ENCODE measurements around the gene BRWD1.

BRWD1 gene

DNA sequence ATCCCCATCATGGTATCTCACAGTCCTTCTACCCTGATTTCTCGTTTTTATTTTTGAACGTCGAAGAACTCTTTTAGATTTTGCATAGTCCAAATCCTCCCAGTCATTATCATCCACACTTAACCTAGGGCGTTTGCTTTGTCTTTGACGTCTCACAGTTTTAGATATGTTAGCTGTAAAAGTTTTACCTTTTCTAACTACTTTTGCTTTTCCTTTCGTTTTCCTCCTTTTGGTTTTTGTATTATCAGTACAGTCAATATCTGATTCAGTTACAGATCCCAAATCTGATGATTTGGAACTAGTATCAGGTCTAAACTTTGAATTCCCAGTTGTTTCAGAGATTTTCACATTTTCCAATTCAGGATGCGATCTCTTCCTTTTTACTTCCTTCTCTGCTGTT is 117.1 kb downstream of the BRWD1 start:
- no peak for DNase-seq

DNA sequence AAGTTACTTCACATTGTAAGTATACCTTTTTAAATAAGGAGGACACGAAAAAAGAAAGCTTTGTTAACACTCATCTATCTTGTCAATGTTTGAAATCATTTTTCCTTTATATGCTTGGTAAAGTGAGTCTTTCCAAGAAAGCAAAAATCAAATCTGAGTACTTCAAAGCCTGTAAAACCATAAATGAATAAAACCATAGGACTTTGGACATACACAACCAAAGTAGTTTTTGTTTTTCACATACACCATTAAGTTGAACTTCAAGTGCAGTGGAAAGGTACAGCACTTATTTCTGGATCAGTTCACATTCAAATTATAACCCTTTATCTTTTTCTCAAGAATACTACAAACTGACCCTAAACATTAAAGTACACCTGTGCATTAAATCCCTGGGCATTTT is 120.1 kb downstream of the BRWD1 start:
- no peak for DNase-seq

- no peak for DNase-seq
Measured at GRCh38 chr21:39189857-39190604, 123.4 kb downstream of the BRWD1 start.

- DNase-seq = no peak
Measured at GRCh38 chr21:39188521-39189139, 124.8 kb downstream of the BRWD1 start.

GRCh38 chr21:39187141-39187540 is 126.3 kb downstream of the BRWD1 start:
- no peak for DNase-seq

DNA sequence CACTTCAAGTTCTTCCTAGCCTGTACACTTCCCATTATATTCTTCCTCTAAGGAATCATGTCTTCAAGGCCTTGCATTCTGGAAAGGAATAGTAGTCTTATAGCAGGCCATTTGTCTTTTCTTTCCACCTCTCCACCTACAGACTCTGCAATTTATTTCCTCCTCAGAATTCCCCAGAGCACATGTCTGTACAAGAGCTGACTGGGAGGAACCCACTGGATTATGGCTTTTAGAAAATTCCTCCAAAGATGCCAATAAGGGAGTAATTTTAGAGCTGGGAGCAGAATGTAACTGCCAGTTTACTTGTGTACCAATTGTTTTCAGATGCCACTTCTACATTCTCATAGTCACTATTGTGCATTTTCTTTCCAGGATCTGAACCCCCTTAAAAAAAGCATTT is 126.8 kb downstream of the BRWD1 start:
- DNase-seq = no peak

- DNase-seq = no peak
Measured at GRCh38 chr21:39185157-39185556, 128.3 kb downstream of the BRWD1 start.

GRCh38 chr21:39184050-39184980 is 129.1 kb downstream of the BRWD1 start:
- no peak for DNase-seq

- DNase-seq = peak; percentile 88
Measured at GRCh38 chr21:39183272-39184049, 130.0 kb downstream of the BRWD1 start, which contains the start of gene PSMG1. TSS of gene PSMG1 (minus strand) at chr21:39183451. CDS start at chr21:39183385, 66 bp downstream.

DNA sequence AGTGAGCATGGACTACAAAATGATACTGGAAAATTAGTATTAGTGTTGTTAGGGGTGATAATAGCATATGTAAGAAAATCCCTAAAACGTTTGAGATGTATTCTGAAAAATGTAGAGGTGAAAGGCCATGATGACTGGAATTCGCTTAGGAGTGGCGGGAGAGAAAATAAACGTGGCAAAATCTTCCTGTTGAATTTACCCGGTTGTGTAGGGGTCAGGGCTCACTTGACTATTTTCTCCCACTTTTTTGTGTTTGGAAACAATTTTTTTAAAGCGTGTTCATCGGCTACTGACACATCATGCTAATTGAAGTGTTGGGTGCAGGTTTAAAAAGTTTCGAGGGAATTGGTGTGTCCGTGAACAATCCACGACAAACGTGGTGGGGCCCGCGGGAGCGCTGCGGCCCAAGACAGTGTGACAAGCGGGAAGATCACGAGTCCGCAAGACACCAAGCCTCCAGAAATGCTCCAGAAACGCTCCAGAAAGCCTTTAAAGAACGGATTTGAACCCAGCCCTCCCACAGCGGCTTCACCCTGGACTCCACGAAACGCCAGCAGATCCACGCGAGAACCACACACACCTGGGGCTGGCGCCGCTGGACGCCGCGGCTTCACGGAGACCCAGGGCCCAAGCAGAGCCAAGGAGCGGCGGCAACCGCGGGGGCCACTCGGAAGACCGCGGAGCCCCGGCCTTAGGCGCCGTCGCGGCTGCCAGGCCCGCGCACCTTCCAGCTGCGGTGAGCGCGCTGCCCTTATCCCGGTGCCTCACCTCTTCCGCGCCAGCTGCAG is 130.8 kb downstream of the BRWD1 start:
- DNase-seq = no peak

- no peak for DNase-seq
Measured at GRCh38 chr21:39182016-39182415, 131.4 kb downstream of the BRWD1 start.

DNA sequence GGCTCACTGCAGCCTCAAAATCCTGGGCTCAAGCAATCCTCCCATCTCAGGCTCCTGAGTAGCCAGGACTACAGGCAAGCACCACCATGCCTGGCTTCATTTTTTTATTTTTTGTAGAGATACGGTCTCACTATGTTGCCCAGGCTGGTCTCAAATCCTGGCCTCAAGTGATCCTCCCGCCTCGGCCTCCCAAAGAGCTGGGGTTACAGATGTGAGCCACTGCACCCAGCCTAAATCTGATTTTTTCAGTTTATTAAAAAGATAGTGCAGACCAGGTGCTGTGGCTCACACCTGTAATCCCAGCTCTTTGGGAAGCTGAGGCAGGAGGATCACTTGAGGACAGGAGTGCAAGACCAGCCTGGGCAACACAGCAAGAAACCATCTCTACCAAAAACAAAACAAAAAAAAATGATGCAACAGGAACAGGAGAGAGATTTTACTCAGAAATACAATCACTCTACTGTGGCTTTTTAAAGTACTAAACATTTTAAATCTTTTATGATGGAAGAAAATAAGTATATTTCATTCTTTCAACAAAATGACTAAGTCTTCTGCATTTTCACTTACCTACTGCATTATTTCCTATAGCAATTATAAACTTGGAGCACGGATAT is 132.1 kb downstream of the BRWD1 start:
- no peak for DNase-seq

GRCh38 chr21:39180429-39181019 is 132.9 kb downstream of the BRWD1 start:
- no peak for DNase-seq

DNA sequence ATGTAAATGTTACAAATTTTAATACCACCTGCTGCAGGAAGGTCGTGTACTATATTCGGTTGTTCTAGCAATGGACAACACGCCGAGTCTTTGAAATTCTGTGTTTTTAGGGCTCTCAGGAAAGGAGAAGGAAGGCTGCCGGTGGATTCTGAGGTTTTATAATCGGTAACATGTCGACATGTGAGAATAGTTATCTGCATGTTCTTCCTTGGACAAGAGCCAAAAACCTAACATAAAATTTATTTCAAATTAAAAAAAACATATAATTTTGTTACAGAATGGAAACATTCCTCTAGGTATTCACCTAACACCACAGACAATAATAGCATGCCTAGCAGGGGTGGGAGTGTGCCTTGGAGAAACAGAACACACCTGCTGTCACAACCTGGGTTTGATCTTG is 135.0 kb downstream of the BRWD1 start:
- DNase-seq = no peak

DNA sequence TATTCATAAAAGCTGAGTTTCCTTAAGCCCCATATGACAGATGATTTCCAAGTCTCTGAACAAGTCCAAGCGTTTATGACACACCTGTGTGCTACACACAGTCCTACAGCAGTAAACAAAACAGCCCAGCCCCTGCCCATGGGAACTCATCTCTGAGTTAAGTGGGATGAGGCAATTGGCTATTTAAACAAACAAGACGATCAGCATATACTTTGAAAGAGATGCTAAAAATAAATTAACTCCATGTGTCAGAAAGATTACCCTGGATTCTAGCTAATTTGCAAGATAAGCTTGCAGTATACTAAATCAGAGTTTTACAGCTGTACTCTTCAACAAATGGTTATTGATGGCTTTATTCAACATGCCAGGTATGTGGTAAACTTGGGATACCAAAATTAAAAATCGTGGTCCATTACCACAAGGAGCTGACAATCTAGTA is 137.1 kb downstream of the BRWD1 start:
- no peak for DNase-seq

DNA sequence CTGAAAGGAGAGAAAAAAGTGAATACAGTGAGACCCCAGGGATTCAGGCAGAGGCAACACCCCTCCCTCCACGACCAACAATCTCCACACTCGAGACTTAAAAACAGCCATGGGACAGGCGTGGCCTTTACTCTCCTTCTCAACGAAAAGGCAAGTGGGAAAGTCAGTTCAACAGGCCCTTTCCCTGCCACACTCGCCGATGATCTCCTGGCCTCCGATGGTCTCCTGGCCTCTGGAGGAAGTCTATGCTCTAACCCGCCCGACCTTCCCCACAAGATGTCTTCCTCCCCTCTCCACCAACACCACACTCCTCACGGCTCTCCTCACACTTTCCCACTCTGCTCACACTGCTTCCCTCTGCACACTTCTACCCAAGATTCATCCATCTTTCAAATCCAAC is 137.8 kb downstream of the BRWD1 start:
- DNase-seq = no peak

- DNase-seq = no peak
Measured at GRCh38 chr21:39175154-39175553, 138.3 kb downstream of the BRWD1 start.

GRCh38 chr21:39173716-39174680 is 139.4 kb downstream of the BRWD1 start:
- no peak for DNase-seq

DNA sequence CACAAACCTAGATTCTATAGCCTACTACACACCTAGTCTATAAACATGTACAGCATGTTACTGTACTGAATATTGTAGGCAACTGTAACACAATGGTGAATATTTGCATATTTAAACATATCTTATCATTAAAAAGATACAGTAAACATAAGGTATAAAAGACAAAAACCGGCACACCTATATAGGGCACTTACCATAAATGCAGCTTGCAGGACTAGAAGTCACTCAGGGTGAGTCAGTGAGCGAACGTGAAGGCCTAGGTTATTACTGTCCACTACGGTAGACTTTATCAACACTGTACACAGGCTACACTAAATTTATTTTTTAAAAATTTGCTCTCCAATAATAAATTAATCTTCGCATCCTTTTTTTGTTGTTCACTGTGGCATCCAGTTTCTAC is 143.5 kb downstream of the BRWD1 start:
- no peak for DNase-seq

GRCh38 chr21:39168800-39169199 is 144.6 kb downstream of the BRWD1 start:
- DNase-seq = no peak
